Fibroblast of villous mesenchyme (primary cell): ENCODE measurements around the gene NIPSNAP3A. TPM values are rescaled to one million over a fixed set of nuclear protein-coding genes. Genes with fewer than 3 reads are reported as not detected.
"Not testable (repeated sequence)": the region's sequence is repeated elsewhere in the genome, so short reads cannot be mapped to it uniquely, and the experiment has no call there.

Experiments used
- DNase-seq: peaks from one replicate; pipeline ENCODE4 v3.0.0-alpha.2; 2010; ENCODE audit warnings: low read depth
- H3K4me3 ChIP-seq: 2 replicates; pipeline ENCODE4 v1.5.1; 2011; ENCODE audit warnings: low read depth, mild to moderate bottlenecking, low read length
- CTCF ChIP-seq: IDR thresholded peaks from 2 replicates; pipeline ENCODE4 v1.5.1; 2012; ENCODE audit warnings: low read depth, mild to moderate bottlenecking, low read length; ENCODE audit not compliant: insufficient read depth
- total RNA-seq: library from RNA; depleted of rRNA; stranded (reverse); fragments of >200 nt; gene quantifications from 2 replicates; pipeline ENCODE4 v1.2.3, GENCODE V29; 2012

NIPSNAP3A gene
- total RNA-seq, 1 donor = 51.4 TPM

GRCh38 chr9:104758974-104759373 is 11.5 kb downstream of the NIPSNAP3A start:
- no peak for DNase-seq
- no peak for TF ChIP-seq CTCF
- H3K4me3 ChIP-seq = no peak overlapping the region

GRCh38 chr9:104765138-104765537 is 17.7 kb downstream of the NIPSNAP3A start:
- no peak for DNase-seq
- no peak for TF ChIP-seq CTCF
- no peak overlapping the region for H3K4me3 ChIP-seq

GRCh38 chr9:104766025-104766424 is 18.5 kb downstream of the NIPSNAP3A start:
- H3K4me3 ChIP-seq = no peak overlapping the region
- no peak for TF ChIP-seq CTCF
- DNase-seq = no peak

GRCh38 chr9:104767507-104767906 is 20.0 kb downstream of the NIPSNAP3A start:
- TF ChIP-seq CTCF = no peak
- DNase-seq = no peak
- H3K4me3 ChIP-seq = no peak overlapping the region

GRCh38 chr9:104769029-104769428 is 21.5 kb downstream of the NIPSNAP3A start:
- H3K4me3 ChIP-seq, DNase-seq: not testable (repeated sequence)

GRCh38 chr9:104769655-104770054 is 22.2 kb downstream of the NIPSNAP3A start:
- DNase-seq = no peak
- no peak overlapping the region for H3K4me3 ChIP-seq
- TF ChIP-seq CTCF = no peak

- DNase-seq = peak; percentile 22
- no peak overlapping the region for H3K4me3 ChIP-seq
- TF ChIP-seq CTCF = no peak
These were observed 25.4 kb downstream of the NIPSNAP3A start for GRCh38 chr9:104772714-104773510.
